ENCODE data around the gene ATP10D. TPM values are rescaled to one million over a fixed set of nuclear protein-coding genes. Genes with fewer than 3 reads are reported as not detected.
A peak's percentile ranks its signal among the peaks of the same experiment; 100 is the strongest.
"Not testable (repeated sequence)": the region's sequence is repeated elsewhere in the genome, so short reads cannot be mapped to it uniquely, and the experiment has no call there.

ATP10D gene
- total RNA-seq, 1 experiment from 2014 or later = 13.8 TPM

DNA sequence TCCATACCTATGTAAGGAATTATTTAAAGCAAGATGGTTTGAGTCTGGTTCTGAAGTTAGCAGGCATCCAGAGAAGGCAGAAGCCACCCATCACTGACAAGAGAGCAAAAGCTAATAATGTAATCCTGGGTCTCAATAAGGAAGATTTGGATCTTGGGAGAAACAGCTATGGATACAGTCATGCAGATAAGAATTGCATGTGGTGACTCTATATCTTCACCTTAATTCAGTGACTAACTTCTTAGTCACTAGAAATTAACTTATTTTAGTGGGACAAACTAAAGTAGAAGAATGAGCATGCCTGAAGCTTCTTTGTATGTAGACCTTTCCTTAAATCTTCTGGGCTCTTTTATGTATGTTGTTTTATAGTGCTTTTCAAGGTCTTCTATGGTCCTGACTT is 66.6 kb downstream of the ATP10D start:
- no peaks in the 10 kb centered on the region for H3K27me3 Mint-ChIP-seq (ENCODE audit: unreplicated experiment)
- no TSS peak for BruUV-seq (replicated peaks)
- no peaks in the 10 kb centered on the region for H3K9me3 Mint-ChIP-seq (ENCODE audit: low read depth, unreplicated experiment)
- intact Hi-C loops (cut with micrococcal nuclease; ENCODE audit: unreplicated experiment) = loop anchor here (5.0 kb wide), 1 partner anchor 39 kb away; no protein-coding TSS in a partner anchor
- H3K4me3 Mint-ChIP-seq (ENCODE audit: low read depth, unreplicated experiment) = no peak overlapping the region
- peaks cover 13% of the 10 kb centered on the region for H3K36me3 Mint-ChIP-seq (ENCODE audit: insufficient read depth, unreplicated experiment)
- TF ChIP-seq, protein P1, sequence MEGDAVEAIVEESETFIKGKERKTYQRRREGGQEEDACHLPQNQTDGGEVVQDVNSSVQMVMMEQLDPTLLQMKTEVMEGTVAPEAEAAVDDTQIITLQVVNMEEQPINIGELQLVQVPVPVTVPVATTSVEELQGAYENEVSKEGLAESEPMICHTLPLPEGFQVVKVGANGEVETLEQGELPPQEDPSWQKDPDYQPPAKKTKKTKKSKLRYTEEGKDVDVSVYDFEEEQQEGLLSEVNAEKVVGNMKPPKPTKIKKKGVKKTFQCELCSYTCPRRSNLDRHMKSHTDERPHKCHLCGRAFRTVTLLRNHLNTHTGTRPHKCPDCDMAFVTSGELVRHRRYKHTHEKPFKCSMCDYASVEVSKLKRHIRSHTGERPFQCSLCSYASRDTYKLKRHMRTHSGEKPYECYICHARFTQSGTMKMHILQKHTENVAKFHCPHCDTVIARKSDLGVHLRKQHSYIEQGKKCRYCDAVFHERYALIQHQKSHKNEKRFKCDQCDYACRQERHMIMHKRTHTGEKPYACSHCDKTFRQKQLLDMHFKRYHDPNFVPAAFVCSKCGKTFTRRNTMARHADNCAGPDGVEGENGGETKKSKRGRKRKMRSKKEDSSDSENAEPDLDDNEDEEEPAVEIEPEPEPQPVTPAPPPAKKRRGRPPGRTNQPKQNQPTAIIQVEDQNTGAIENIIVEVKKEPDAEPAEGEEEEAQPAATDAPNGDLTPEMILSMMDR (IDR thresholded peaks at IDR 0.05; ENCODE audit: unreplicated experiment) = no peak
- H3K4me1 Mint-ChIP-seq (ENCODE audit: low read depth, unreplicated experiment) = peaks cover 13% of the 10 kb centered on the region
- CTCF ChIA-PET = interaction anchor here (0.9 kb wide), 1 partner anchor 338 kb away, joined by 3 read pairs; no protein-coding TSS in a partner anchor
- H3K27ac Mint-ChIP-seq (ENCODE audit: unreplicated experiment) = no peak overlapping the region
- DNase-seq = no peak

DNA sequence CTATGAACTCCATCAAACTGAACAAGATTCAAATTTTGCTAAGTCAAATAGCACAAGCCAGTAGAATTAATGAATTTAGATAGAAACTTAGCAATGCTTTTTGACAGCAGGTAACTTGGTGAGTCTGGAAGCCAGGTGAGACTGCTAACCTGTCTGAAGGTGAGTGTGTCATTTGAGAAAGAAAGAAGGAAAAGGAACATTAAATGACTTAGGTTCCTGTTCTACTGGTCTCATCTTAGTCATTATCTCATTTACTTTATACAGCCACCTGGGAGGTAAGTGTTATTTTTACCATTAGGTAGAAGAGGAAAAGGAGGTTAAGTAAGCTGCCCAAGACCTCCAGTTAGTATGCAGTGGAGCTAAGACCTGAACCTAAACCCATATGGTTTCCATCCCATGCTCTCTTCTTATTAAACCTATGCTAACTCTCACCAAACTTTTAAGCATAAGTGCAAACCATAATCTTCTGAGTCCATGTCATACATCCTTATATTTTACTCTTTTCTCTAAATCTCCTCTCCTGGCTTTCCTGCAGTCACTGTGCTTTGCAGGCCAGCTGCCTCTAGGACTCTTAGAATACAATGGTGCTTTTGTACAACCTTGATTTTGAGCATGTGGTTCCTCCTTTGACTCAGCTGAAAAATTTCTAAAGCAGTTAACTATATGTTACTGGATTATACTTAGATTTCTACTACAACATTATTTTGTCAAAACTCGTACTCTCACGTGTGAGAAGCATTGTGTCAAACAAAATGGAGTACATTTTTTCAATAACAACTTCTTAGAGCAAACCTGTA is 68.5 kb downstream of the ATP10D start:
- Mint-ChIP-seq H3K9me3 (ENCODE audit: low read depth, unreplicated experiment) (no peaks in the 10 kb centered on the region), H3K36me3 (ENCODE audit: insufficient read depth, unreplicated experiment) (peaks cover 13% of the 10 kb centered on the region), H3K4me3 (ENCODE audit: low read depth, unreplicated experiment) (peak overlapping the region; percentile 12), H3K27me3 (ENCODE audit: unreplicated experiment) (no peaks in the 10 kb centered on the region), H3K27ac (ENCODE audit: unreplicated experiment) (peak overlapping the region; percentile 82), H3K4me1 (ENCODE audit: low read depth, unreplicated experiment) (peaks cover 13% of the 10 kb centered on the region)
- intact Hi-C loops (cut with micrococcal nuclease; ENCODE audit: unreplicated experiment) = loop anchor here (5.0 kb wide), 1 partner anchor 41 kb away; no protein-coding TSS in a partner anchor
- CTCF ChIA-PET = interaction anchor here (0.6 kb wide), 1 partner anchor 340 kb away, joined by 3 read pairs; no protein-coding TSS in a partner anchor
- no peak for DNase-seq
- no TSS peak for BruUV-seq (replicated peaks)
- TF ChIP-seq, protein P1 (IDR thresholded peaks at IDR 0.05; ENCODE audit: unreplicated experiment) = no peak

DNA sequence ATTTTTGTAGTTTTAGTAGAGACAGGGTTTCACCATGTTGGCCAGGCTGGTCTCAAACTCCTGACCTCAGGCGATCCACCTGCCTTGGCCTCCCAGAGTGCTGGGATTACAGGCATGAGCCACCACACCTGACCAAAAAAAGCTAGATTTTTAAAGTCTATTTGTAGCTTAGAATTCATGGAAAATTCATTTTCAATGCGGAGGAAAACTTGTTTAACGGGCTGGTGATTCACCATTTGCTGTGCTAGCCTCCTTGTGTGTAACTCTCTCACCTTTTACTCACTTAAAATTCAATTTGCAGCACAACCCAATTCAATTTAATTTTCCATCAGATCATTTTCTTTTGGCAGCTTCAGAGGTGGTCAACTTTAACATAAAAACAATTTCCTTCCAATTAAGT is 70.8 kb downstream of the ATP10D start:
- H3K36me3 Mint-ChIP-seq (ENCODE audit: insufficient read depth, unreplicated experiment); BruUV-seq (replicated peaks); intact Hi-C loops (cut with micrococcal nuclease; ENCODE audit: unreplicated experiment); H3K4me3 Mint-ChIP-seq (ENCODE audit: low read depth, unreplicated experiment); CTCF ChIA-PET; H3K9me3 Mint-ChIP-seq (ENCODE audit: low read depth, unreplicated experiment); H3K27me3 Mint-ChIP-seq (ENCODE audit: unreplicated experiment): not testable (repeated sequence)
- Mint-ChIP-seq H3K27ac (ENCODE audit: unreplicated experiment) (peak overlapping the region; percentile 60), H3K4me1 (ENCODE audit: low read depth, unreplicated experiment) (peaks cover 13% of the 10 kb centered on the region)
- DNase-seq = peak; percentile 32

DNA sequence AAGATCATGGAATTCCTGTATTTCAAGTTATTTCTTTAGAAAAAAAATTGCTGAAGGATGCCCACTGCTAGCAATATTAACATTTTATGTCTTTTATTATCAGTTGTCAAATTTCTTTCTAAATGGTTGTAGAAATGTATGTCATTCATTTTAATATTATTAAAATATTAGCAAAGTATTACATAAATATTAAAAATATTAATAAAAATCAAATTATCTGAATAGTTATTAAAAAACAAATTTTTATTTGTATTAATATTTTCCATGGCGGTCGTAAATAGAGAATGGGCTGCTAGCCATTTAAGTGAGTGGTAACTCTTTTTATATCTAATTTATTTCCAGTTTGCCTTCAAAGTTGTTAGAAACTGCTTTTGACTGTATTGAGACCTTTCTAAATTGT is 72.2 kb downstream of the ATP10D start:
- no peaks in the 10 kb centered on the region for H3K9me3 Mint-ChIP-seq (ENCODE audit: low read depth, unreplicated experiment)
- no peak overlapping the region for H3K27ac Mint-ChIP-seq (ENCODE audit: unreplicated experiment)
- TF ChIP-seq, protein P1 (IDR thresholded peaks at IDR 0.05; ENCODE audit: unreplicated experiment) = no peak
- H3K4me3 Mint-ChIP-seq (ENCODE audit: low read depth, unreplicated experiment) = no peak overlapping the region
- CTCF ChIA-PET = no interaction called here
- no TSS peak for BruUV-seq (replicated peaks)
- H3K27me3 Mint-ChIP-seq (ENCODE audit: unreplicated experiment) = no peaks in the 10 kb centered on the region
- H3K36me3 Mint-ChIP-seq (ENCODE audit: insufficient read depth, unreplicated experiment) = peaks cover 6% of the 10 kb centered on the region
- intact Hi-C loops (cut with micrococcal nuclease; ENCODE audit: unreplicated experiment) = no loop called here
- peaks cover 13% of the 10 kb centered on the region for H3K4me1 Mint-ChIP-seq (ENCODE audit: low read depth, unreplicated experiment)
- DNase-seq = no peak

DNA sequence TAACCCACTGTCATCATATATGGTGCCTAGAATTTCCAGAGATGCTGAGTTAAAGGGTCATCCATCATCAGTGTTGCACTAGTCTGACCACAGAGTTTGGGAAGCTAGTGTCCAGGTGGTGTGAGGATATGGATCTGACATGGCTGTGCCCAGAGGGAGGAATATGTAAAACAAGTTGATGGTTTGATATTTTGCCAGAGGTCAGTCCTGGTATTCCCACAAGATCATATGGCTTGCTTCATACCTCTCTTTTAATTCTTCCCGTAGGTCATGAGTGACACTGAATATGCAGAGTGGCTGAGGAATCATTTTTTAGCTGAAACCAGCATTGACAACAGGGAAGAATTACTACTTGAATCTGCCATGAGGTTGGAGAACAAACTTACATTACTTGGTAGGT is 75.6 kb downstream of the ATP10D start:
- no TSS peak for BruUV-seq (replicated peaks)
- no peaks in the 10 kb centered on the region for H3K27me3 Mint-ChIP-seq (ENCODE audit: unreplicated experiment)
- peaks cover 10% of the 10 kb centered on the region for H3K4me1 Mint-ChIP-seq (ENCODE audit: low read depth, unreplicated experiment)
- no peak overlapping the region for H3K4me3 Mint-ChIP-seq (ENCODE audit: low read depth, unreplicated experiment)
- H3K27ac Mint-ChIP-seq (ENCODE audit: unreplicated experiment) = no peak overlapping the region
- TF ChIP-seq, protein P1 (IDR thresholded peaks at IDR 0.05; ENCODE audit: unreplicated experiment) = no peak
- no peak for DNase-seq
- H3K9me3 Mint-ChIP-seq (ENCODE audit: low read depth, unreplicated experiment) = no peaks in the 10 kb centered on the region
- H3K36me3 Mint-ChIP-seq (ENCODE audit: insufficient read depth, unreplicated experiment) = peaks cover 5% of the 10 kb centered on the region
- intact Hi-C loops (cut with micrococcal nuclease; ENCODE audit: unreplicated experiment) = loop anchor here (5.0 to 10.0 kb wide), 3 partner anchors 68 to 176 kb away; no protein-coding TSS in a partner anchor
- CTCF ChIA-PET = no interaction called here

Data from Calu3 (cell line).